SK-N-SH treated with all-trans-retinoic acid at 6 μM for 48 hours (cell line): ENCODE data around the gene MOV10L1.

Experiments used
- ARNTL ChIP-seq: fragments of 450-650 bp; formaldehyde crosslinking; IDR thresholded peaks from 2 replicates; pipeline ENCODE4 v1.5.0; 2020; ENCODE audit warnings: low read depth, mild to moderate bottlenecking, moderate library complexity, borderline replicate concordance
- BACH2 ChIP-seq: fragments of 250-450 bp; sonication (Bioruptor Pico); IDR thresholded peaks from 2 replicates; pipeline ENCODE4 v1.9.0; 2021; ENCODE audit warnings: mild to moderate bottlenecking, borderline replicate concordance
- CREB5 ChIP-seq: fragments of 250-450 bp; sonication (Bioruptor Pico); IDR thresholded peaks from 2 replicates; pipeline ENCODE4 v1.5.1; 2020; ENCODE audit warnings: low read depth, mild to moderate bottlenecking, moderate library complexity
- CSDC2 ChIP-seq: fragments of 250-450 bp; sonication (Bioruptor Pico); IDR thresholded peaks from 2 replicates; pipeline ENCODE4 v1.5.0; 2020; ENCODE audit warnings: mild to moderate bottlenecking, moderate library complexity
- GLIS3 ChIP-seq: fragments of 250-450 bp; sonication (Bioruptor Pico); IDR thresholded peaks from 2 replicates; pipeline ENCODE4 v1.5.0; 2020; ENCODE audit warnings: mild to moderate bottlenecking, moderate library complexity
- RARB ChIP-seq: fragments of 250-450 bp; sonication (Bioruptor Pico); IDR thresholded peaks from 2 replicates; pipeline ENCODE4 v1.8.0; 2021; ENCODE audit warnings: mild to moderate bottlenecking, moderate library complexity
- TCF4 ChIP-seq: fragments of 250-450 bp; sonication (Bioruptor Pico); IDR thresholded peaks from 2 replicates; pipeline ENCODE4 v1.8.0; 2021; ENCODE audit warnings: mild to moderate bottlenecking, moderate library complexity, borderline replicate concordance
- TOX ChIP-seq: fragments of 250-450 bp; sonication (Bioruptor Pico); IDR thresholded peaks from 2 replicates; pipeline ENCODE4 v1.8.0; 2021; ENCODE audit warnings: mild to moderate bottlenecking, moderate library complexity, borderline replicate concordance
- TF ChIP-seq, protein P1 (sequence below): fragments of 250-450 bp; sonication (Bioruptor Pico); IDR thresholded peaks from 2 replicates; pipeline ENCODE4 v1.8.0; 2020; ENCODE audit warnings: mild to moderate bottlenecking, moderate library complexity, borderline replicate concordance
- TF ChIP-seq, protein P2 (sequence below): fragments of 250-450 bp; sonication (Bioruptor Pico); IDR thresholded peaks from 2 replicates; pipeline ENCODE4 v1.5.0; 2020; ENCODE audit warnings: mild to moderate bottlenecking, moderate library complexity

DNA sequence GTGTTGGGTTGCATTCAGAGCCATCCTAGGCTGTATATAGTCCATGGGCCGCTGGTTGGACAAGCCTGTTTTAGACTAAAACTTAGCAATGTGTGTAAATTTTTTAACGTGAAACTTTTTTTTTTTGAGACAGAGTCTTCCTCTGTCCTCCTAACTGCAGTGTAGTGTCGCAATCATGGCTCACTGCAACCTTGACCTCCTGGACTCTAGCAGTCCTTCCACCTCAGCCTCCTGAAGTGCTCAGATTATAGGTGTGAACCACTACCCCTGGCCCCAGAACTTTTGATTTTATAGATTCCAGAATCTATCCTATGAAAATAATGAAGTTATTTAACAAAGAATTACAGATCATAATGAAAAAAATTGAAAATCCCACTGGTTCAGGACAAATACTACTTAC is 50.8 kb downstream of the MOV10L1 start:
- TF ChIP-seq CSDC2 (no peak), BACH2 (CRISPR knock-in tag) (no peak), RARB (CRISPR knock-in tag) (no peak), TCF4 (CRISPR knock-in tag) (no peak), CREB5 (CRISPR knock-in tag) (no peak), GLIS3 (CRISPR knock-in tag) (no peak), ARNTL (CRISPR knock-in tag) (no peak), TOX (no peak)
- TF ChIP-seq, protein P1, sequence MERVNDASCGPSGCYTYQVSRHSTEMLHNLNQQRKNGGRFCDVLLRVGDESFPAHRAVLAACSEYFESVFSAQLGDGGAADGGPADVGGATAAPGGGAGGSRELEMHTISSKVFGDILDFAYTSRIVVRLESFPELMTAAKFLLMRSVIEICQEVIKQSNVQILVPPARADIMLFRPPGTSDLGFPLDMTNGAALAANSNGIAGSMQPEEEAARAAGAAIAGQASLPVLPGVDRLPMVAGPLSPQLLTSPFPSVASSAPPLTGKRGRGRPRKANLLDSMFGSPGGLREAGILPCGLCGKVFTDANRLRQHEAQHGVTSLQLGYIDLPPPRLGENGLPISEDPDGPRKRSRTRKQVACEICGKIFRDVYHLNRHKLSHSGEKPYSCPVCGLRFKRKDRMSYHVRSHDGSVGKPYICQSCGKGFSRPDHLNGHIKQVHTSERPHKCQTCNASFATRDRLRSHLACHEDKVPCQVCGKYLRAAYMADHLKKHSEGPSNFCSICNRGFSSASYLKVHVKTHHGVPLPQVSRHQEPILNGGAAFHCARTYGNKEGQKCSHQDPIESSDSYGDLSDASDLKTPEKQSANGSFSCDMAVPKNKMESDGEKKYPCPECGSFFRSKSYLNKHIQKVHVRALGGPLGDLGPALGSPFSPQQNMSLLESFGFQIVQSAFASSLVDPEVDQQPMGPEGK (CRISPR knock-in tag): no peak
- TF ChIP-seq, protein P2, sequence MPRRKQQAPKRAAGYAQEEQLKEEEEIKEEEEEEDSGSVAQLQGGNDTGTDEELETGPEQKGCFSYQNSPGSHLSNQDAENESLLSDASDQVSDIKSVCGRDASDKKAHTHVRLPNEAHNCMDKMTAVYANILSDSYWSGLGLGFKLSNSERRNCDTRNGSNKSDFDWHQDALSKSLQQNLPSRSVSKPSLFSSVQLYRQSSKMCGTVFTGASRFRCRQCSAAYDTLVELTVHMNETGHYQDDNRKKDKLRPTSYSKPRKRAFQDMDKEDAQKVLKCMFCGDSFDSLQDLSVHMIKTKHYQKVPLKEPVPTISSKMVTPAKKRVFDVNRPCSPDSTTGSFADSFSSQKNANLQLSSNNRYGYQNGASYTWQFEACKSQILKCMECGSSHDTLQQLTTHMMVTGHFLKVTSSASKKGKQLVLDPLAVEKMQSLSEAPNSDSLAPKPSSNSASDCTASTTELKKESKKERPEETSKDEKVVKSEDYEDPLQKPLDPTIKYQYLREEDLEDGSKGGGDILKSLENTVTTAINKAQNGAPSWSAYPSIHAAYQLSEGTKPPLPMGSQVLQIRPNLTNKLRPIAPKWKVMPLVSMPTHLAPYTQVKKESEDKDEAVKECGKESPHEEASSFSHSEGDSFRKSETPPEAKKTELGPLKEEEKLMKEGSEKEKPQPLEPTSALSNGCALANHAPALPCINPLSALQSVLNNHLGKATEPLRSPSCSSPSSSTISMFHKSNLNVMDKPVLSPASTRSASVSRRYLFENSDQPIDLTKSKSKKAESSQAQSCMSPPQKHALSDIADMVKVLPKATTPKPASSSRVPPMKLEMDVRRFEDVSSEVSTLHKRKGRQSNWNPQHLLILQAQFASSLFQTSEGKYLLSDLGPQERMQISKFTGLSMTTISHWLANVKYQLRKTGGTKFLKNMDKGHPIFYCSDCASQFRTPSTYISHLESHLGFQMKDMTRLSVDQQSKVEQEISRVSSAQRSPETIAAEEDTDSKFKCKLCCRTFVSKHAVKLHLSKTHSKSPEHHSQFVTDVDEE: no peak
